DND-41 (cell line): ENCODE measurements around the gene GRM7.

Experiments
- EZH2 ChIP-seq: IDR thresholded peaks from 3 replicates; pipeline ENCODE4 v1.6.1; 2012; ENCODE audit warnings: borderline replicate concordance, low read depth, mild to moderate bottlenecking, moderate library complexity, low read length, inconsistent platforms; ENCODE audit not compliant: severe bottlenecking
- TF ChIP-seq, protein P1 (sequence below): IDR thresholded peaks from 2 replicates; pipeline ENCODE4 v1.5.1; 2012; ENCODE audit warnings: borderline replicate concordance, low read length, moderate library complexity, mild to moderate bottlenecking; ENCODE audit not compliant: poor library complexity, severe bottlenecking; ENCODE audit errors: extremely low read depth

DNA sequence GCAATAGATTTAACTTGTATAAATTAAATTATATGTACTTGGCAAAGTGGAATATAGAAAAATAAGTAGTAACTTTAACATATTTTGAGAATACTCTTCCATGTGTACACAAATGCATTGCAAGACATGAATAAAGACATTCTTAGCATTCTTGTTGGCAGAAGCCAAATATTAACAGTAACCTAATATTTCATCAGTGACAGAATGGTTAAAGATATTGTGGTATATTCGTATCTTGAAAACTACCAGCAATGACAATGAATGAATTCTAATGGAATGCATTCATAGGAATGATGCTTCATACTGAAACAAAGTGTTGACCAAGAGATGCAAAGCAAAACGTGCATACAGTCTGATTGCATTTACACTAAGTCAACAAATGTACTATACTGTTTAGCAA lies 524.7 kb downstream of the GRM7 start:
- TF ChIP-seq, protein P1, sequence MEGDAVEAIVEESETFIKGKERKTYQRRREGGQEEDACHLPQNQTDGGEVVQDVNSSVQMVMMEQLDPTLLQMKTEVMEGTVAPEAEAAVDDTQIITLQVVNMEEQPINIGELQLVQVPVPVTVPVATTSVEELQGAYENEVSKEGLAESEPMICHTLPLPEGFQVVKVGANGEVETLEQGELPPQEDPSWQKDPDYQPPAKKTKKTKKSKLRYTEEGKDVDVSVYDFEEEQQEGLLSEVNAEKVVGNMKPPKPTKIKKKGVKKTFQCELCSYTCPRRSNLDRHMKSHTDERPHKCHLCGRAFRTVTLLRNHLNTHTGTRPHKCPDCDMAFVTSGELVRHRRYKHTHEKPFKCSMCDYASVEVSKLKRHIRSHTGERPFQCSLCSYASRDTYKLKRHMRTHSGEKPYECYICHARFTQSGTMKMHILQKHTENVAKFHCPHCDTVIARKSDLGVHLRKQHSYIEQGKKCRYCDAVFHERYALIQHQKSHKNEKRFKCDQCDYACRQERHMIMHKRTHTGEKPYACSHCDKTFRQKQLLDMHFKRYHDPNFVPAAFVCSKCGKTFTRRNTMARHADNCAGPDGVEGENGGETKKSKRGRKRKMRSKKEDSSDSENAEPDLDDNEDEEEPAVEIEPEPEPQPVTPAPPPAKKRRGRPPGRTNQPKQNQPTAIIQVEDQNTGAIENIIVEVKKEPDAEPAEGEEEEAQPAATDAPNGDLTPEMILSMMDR, result no peak
- no peak for TF ChIP-seq EZH2
